Measurements from ENCODE around the gene DLGAP1. TPM values are rescaled to one million over a fixed set of nuclear protein-coding genes. Genes with fewer than 3 reads are reported as not detected.

The DLGAP1 gene
- total RNA-seq, 4 donors from 2014 or later = 0.13 to 6.2 (median 0.53) TPM

DNA sequence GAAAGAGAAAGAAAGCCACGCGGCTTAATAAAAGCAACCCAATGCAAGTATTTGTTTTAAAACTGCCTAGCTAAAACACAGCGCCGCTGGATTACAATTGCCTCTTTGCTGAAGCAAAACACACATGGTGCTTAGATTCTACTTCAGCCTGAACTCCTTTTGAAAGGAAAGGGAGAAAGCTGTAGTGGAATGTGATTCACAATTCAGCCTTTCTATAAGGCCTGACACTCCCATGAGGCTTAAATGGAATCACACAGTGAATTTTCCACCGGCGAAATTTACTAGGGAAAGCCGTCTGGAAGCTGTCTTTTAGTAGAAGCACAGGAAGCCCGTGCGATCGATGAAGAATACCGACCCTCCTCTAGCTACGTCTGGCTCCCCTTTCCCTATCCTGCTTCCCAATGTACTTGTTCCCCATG is 348.0 kb downstream of the DLGAP1 start:
- H3K27ac ChIP-seq = no peak overlapping the region
- no peaks in the 10 kb centered on the region for H3K27me3 ChIP-seq
- in situ Hi-C loops (cut with MboI; ENCODE audit: low sequenced_read_pairs in 4 of 4) (loop anchor here in 2 of 4 donors (25.0 kb wide), 1 partner anchor 955 kb away; no protein-coding TSS in a partner anchor), intact Hi-C loops (cut with DNase I; ENCODE audit: low total_unique reads) (no loop called here)
- no peak for ATAC-seq
- H3K4me1 ChIP-seq = no peaks in the 10 kb centered on the region
- no peaks in the 10 kb centered on the region for H3K9me3 ChIP-seq
- no peak for DNase-seq
- no peaks in the 10 kb centered on the region for H3K36me3 ChIP-seq
- peak overlapping the region in 3 of 4 donors; percentile 14 to 40 (median 21) for H3K4me3 ChIP-seq
- TF ChIP-seq, protein P1, sequence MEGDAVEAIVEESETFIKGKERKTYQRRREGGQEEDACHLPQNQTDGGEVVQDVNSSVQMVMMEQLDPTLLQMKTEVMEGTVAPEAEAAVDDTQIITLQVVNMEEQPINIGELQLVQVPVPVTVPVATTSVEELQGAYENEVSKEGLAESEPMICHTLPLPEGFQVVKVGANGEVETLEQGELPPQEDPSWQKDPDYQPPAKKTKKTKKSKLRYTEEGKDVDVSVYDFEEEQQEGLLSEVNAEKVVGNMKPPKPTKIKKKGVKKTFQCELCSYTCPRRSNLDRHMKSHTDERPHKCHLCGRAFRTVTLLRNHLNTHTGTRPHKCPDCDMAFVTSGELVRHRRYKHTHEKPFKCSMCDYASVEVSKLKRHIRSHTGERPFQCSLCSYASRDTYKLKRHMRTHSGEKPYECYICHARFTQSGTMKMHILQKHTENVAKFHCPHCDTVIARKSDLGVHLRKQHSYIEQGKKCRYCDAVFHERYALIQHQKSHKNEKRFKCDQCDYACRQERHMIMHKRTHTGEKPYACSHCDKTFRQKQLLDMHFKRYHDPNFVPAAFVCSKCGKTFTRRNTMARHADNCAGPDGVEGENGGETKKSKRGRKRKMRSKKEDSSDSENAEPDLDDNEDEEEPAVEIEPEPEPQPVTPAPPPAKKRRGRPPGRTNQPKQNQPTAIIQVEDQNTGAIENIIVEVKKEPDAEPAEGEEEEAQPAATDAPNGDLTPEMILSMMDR (IDR thresholded peaks at IDR 0.05 in 4 of 5, conservative IDR thresholded peaks at IDR 0.05 in 1 of 5) = no peak
- no peak for TF ChIP-seq POLR2A (IDR thresholded peaks at IDR 0.05)

DNA sequence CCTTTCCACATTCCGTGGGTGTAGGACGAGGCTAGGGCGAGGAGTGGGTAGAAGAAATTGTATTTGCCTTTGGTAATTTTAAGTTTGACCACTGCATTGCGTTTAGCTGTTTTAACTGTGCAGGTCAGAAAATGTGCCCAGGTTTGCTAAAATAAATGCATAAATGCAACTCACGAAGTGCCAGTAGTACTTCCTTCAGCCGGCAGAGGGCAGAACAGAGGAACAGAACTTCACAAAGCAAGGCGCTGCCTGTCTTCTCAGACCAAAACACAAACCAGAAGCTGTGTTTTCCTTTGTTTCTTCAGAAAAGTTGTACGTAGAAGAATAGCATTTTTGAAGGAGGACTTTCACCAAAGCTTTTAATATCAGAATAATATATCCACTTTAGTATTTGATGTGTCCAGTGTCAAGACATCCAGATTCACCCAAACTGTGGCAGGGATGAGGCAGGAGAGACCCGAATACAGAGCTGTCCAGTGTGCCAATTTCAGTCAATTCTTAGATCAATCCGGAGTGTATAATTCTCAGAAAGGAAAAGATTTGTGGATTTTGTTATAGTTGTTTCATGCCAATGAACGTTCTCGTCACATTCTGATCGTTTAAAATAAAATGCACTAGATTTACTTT is 348.6 kb downstream of the DLGAP1 start:
- intact Hi-C loops (cut with DNase I; ENCODE audit: low total_unique reads) = no loop called here

DNA sequence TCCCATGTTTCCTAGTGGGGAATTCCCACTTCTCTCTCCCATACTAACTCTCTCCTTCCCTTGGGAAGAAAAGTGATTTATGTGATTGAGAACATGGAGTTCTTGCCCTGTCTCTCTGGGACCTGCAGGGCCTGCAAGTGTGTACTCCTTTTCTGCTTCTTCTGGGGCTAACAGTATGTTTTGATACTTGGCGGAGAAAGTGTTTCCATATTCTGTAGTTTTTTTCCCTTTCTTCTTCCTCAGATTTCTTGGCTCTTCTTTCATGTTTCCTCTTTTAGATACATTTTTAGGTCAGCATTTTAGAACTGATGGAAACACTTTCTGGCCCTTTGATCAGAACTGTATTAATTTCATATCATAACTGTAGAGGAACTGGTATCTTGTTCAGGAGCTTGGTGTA is 352.2 kb downstream of the DLGAP1 start:
- intact Hi-C loops (cut with DNase I; ENCODE audit: low total_unique reads) = no loop called here
- DNase-seq (no peak), ATAC-seq (no peak)
- in situ Hi-C loops (cut with MboI; ENCODE audit: low sequenced_read_pairs in 4 of 4) = loop anchor here in 2 of 4 donors (25.0 kb wide), 1 partner anchor 959 kb away; no protein-coding TSS in a partner anchor
- H3K36me3 ChIP-seq = no peaks in the 10 kb centered on the region
- no peaks in the 10 kb centered on the region for H3K27me3 ChIP-seq
- H3K9me3 ChIP-seq = no peaks in the 10 kb centered on the region
- H3K27ac ChIP-seq = no peak overlapping the region
- no peaks in the 10 kb centered on the region for H3K4me1 ChIP-seq
- H3K4me3 ChIP-seq = no peak overlapping the region
- TF ChIP-seq, protein P1 (IDR thresholded peaks at IDR 0.05 in 4 of 5, conservative IDR thresholded peaks at IDR 0.05 in 1 of 5) = no peak
- no peak for TF ChIP-seq POLR2A (IDR thresholded peaks at IDR 0.05)

More for the DNA sequence above, 348.6 kb downstream of the DLGAP1 start:
- ATAC-seq (no peak), DNase-seq (peak in 1 of 2 donors; percentile 15)
- Histone ChIP-seq H3K9me3 (no peaks in the 10 kb centered on the region), H3K27me3 (no peaks in the 10 kb centered on the region), H3K4me1 (no peaks in the 10 kb centered on the region), H3K4me3 (peak overlapping the region; percentile 14 to 40 (median 18)), H3K27ac (no peak overlapping the region), H3K36me3 (no peaks in the 10 kb centered on the region)
- TF ChIP-seq, protein P1 (IDR thresholded peaks at IDR 0.05 in 4 of 5, conservative IDR thresholded peaks at IDR 0.05 in 1 of 5) = peak in 4 of 5 experiments; percentile 20 to 63 (median 57)
- TF ChIP-seq POLR2A (IDR thresholded peaks at IDR 0.05) = no peak
- in situ Hi-C loops (cut with MboI; ENCODE audit: low sequenced_read_pairs in 4 of 4) = loop anchor here in 2 of 4 donors (25.0 kb wide), 1 partner anchor 956 kb away; no protein-coding TSS in a partner anchor

DNA sequence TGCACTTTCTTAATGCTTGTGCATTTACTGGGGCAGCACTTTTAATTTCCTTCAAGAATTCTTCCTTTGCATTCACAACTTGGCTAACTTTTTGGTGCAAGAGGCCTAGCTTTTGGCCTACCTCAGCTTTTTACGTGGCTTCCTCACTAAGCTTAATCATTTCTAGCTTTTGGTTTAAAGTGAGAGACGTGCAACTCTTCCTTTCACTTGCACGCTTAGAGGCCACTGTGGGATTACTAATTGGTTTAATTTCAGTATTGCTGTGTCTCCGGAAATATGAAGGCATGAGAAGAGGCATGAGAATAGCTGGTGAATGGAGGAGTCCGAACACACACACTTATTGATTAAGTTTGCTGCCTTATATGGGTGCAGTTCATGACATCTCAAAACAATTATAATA is 354.1 kb downstream of the DLGAP1 start:
- Histone ChIP-seq H3K36me3 (no peaks in the 10 kb centered on the region), H3K4me1 (no peaks in the 10 kb centered on the region), H3K27ac (no peak overlapping the region), H3K4me3 (no peak overlapping the region), H3K9me3 (no peaks in the 10 kb centered on the region), H3K27me3 (no peaks in the 10 kb centered on the region)
- intact Hi-C loops (cut with DNase I; ENCODE audit: low total_unique reads) (no loop called here), in situ Hi-C loops (cut with MboI; ENCODE audit: low sequenced_read_pairs in 4 of 4) (loop anchor here in 2 of 4 donors (25.0 kb wide), 1 partner anchor 961 kb away; no protein-coding TSS in a partner anchor)
- no peak for DNase-seq
- no peak for ATAC-seq
- TF ChIP-seq, protein P1 (IDR thresholded peaks at IDR 0.05 in 4 of 5, conservative IDR thresholded peaks at IDR 0.05 in 1 of 5) = no peak
- TF ChIP-seq POLR2A (IDR thresholded peaks at IDR 0.05) = no peak
